Loucy (cell line): ENCODE results near the gene ALDH3A2.

Source experiments
- CTCF ChIP-seq: fragments of 200-600 bp; sonication (generic); conservative IDR thresholded peaks from 2 replicates; pipeline ENCODE4 v1.5.1; 2014; ENCODE audit warnings: mild to moderate bottlenecking, antibody characterized with exemption, low read length
- EZH2phosphoT487 ChIP-seq: fragments of 200-600 bp; IDR thresholded peaks from 2 replicates; pipeline ENCODE4 v1.6.1; 2018; ENCODE audit warnings: antibody characterized with exemption, mild to moderate bottlenecking, moderate library complexity, borderline replicate concordance

GRCh38 chr17:19664821-19665181 lies 16.2 kb downstream of the ALDH3A2 start:
- TF ChIP-seq CTCF (no peak), EZH2phosphoT487 (no peak)
